HS-5 (cell line): ENCODE data around the gene GPR137B.
"Not testable (repeated sequence)": the region's sequence is repeated elsewhere in the genome, so short reads cannot be mapped to it uniquely, and the experiment has no call there.

Experiments
- DNase-seq: peaks from one replicate; pipeline ENCODE4 v3.0.0-alpha.2; 2012; ENCODE audit warnings: low read depth

The GPR137B gene

GRCh38 chr1:236161230-236161629, 18.9 kb downstream of the GPR137B start:
- no peak for DNase-seq

DNA sequence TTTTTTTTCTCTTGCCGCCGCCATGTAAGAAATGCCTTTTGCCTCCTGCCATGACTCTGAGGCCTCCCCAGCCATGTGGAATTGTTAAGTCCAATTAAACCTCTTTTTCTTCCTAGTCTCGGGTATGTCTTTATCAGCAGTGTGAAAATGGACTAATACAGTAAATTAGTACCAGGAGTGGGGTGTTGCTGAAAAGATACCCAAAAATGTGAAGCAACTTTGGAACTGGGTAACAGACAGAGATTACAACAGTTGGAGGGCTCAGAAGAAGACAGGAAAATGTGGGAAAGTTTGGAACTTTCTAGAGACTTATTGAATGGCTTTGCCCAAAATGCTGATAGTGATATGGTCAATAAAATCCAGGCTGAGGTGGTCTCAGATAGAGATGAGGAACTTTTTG, 19.4 kb downstream of the GPR137B start:
- not testable (repeated sequence) for DNase-seq

- DNase-seq, result no peak
Measured at GRCh38 chr1:236163463-236164153, 21.3 kb downstream of the GPR137B start.

- DNase-seq, result no peak
Measured at GRCh38 chr1:236164273-236164672, 21.9 kb downstream of the GPR137B start.

GRCh38 chr1:236165238-236165981, 23.1 kb downstream of the GPR137B start:
- no peak for DNase-seq

- no peak for DNase-seq
Measured at GRCh38 chr1:236166041-236166440, 23.7 kb downstream of the GPR137B start.

GRCh38 chr1:236167154-236167553, 24.8 kb downstream of the GPR137B start:
- DNase-seq, result no peak

DNA sequence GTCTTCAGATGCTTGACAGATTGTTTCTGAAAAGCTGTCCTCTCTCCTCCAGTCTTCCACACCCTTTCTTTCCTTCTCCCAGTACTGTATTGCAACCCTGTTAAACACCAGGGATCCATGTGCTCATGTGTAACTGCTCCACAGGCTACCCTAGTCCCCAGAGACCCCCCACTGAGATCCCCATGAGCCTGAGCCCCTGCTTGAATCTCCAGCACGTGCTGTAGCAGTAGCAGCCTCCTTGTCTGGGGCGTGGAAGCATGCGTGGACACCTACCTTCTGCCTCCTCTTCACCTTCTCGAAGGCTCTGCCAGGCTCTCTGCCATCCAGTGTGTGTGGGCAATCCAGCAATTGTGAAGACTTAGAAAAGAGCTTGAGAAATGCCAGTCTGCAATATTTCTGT, 25.2 kb downstream of the GPR137B start:
- no peak for DNase-seq

- peak; percentile 19 for DNase-seq
Measured at GRCh38 chr1:236168716-236169429, 26.5 kb downstream of the GPR137B start.

DNA sequence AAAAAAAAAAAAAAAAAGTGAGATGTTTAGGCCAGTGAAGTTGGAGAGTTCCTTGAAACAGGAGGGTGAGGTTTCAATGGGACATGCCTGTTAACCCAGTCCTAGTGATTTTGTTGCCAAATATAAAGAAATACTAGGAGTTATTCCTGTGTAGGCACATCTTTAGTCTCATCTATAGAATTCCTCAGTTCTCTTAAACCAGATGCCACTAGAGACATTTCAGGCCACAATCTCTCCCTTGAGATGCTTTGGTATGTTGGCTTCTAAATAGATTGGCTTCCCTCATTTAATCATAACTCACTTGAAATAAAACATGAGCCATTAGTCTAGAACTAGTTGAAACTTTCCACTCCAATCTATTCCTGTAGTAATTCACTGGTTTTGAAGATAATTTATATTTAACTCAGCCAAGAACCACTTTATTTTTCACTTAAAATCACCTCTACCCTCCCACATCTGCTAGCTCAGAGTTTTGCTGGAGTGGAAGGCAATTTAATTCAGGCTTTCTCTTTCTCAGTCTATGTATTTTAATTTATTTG, 29.8 kb downstream of the GPR137B start:
- DNase-seq, result no peak

GRCh38 chr1:236173174-236173767, 30.9 kb downstream of the GPR137B start:
- DNase-seq, result no peak

GRCh38 chr1:236175642-236176336, 33.5 kb downstream of the GPR137B start:
- DNase-seq, result no peak

- no peak for DNase-seq
Measured at GRCh38 chr1:236176337-236177336, 34.3 kb downstream of the GPR137B start.

DNA sequence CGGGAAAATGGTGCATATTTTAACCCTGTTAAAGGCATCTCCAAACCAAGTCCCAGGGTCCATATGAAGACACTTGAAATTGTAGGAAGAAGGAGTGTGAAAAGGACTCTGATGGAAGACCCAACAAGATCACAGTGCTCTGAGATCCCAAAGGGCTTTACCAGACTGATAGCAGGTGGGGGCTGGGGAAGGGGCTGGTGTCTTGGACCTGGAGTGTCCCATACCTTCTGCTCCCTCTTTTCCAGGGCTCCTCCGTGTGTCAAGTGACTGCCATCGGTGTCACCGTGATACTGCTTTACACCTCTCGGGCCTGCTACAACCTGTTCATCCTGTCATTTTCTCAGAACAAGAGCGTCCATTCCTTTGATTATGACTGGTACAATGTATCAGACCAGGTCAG, 37.3 kb downstream of the GPR137B start:
- no peak for DNase-seq

- DNase-seq, result peak; percentile 33
Measured at GRCh38 chr1:236181059-236181458, 38.7 kb downstream of the GPR137B start.

GRCh38 chr1:236185687-236186086, 43.3 kb downstream of the GPR137B start:
- no peak for DNase-seq

GRCh38 chr1:236186471-236186870, 44.1 kb downstream of the GPR137B start:
- DNase-seq, result not testable (repeated sequence)

GRCh38 chr1:236188084-236188483, 45.7 kb downstream of the GPR137B start:
- DNase-seq, result not testable (repeated sequence)

- DNase-seq, result no peak
Measured at GRCh38 chr1:236193184-236193583, 50.8 kb downstream of the GPR137B start.

GRCh38 chr1:236200925-236201324, 58.6 kb downstream of the GPR137B start:
- no peak for DNase-seq
